HepG2 (cell line): ENCODE results near the gene ZACN.

Experiments
- ATM ChIP-seq: fragments of 450-650 bp; IDR thresholded peaks from 2 replicates; pipeline ENCODE4 v1.7.1; 2017; ENCODE audit warnings: mild to moderate bottlenecking, borderline replicate concordance
- HNF1A ChIP-seq, 2 experiments: sonication (generic) in 1 of 2; formaldehyde crosslinking in 1 of 2; IDR thresholded peaks; 2 replicates each; pipeline versions ENCODE4 v1.4.0 to v1.6.1; 2016 to 2020; ENCODE audit warnings: borderline replicate concordance in 1 of 2, low read depth in 1 of 2, mild to moderate bottlenecking in 1 of 2, missing genetic modification reagents in 1 of 2
- NCOR1 ChIP-seq: fragments of 200-600 bp; sonication (generic); IDR thresholded peaks from 2 replicates; pipeline ENCODE4 v1.7.0; 2017; ENCODE audit warnings: antibody characterized with exemption, low read length, borderline replicate concordance
- NFE2 ChIP-seq: sonication (generic); formaldehyde crosslinking; IDR thresholded peaks from 2 replicates; pipeline ENCODE4 v1.4.0; 2020; ENCODE audit warnings: missing genetic modification reagents
- PHF21A ChIP-seq: sonication (generic); formaldehyde crosslinking; IDR thresholded peaks from 2 replicates; pipeline ENCODE4 v1.5.0; 2020; ENCODE audit warnings: mild to moderate bottlenecking, missing genetic modification reagents
- TBL1XR1 ChIP-seq: fragments of 150-350 bp; IDR thresholded peaks from 2 replicates; pipeline ENCODE4 v1.6.1; 2014; ENCODE audit warnings: borderline replicate concordance, low read length; ENCODE audit not compliant: partially characterized antibody

GRCh38 chr17:76106703-76107102 is 27.7 kb downstream of the ZACN start:
- TF ChIP-seq NFE2 (no peak), TBL1XR1 (no peak), PHF21A (CRISPR knock-in tag) (no peak), NCOR1 (no peak), HNF1A (IDR thresholded peaks at IDR 0.05; ENCODE audit: low read depth) (no peak), HNF1A (CRISPR knock-in tag; IDR thresholded peaks at IDR 0.05; ENCODE audit: borderline replicate concordance) (no peak), ATM (no peak)
